Aorta (tissue), 5 donors: ENCODE measurements around the gene CDK5RAP2. TPM values are rescaled to one million over a fixed set of nuclear protein-coding genes. Genes with fewer than 3 reads are reported as not detected.

ENCODE experiments used
- ATAC-seq: fragments of 200-7000 bp; cut with Tn5 transposase; one replicate; pipeline ENCODE4 v1.9.1; 2022; ENCODE audit warnings: moderate library complexity; ENCODE audit not compliant: low FRiP score
- DNase-seq, 2 donors: peaks; one replicate each; pipeline ENCODE4 v3.0.0-alpha.2; 2020
- H3K27ac ChIP-seq, 2 donors: one replicate each; pipeline ENCODE4 v1.5.1; 2013; ENCODE audit warnings: low read length in 2 of 2, mild to moderate bottlenecking in 2 of 2, moderate library complexity in 2 of 2, control low read depth in 1 of 2, inconsistent platforms in 1 of 2, low read depth in 1 of 2
- H3K27me3 ChIP-seq, 2 donors: one replicate each; pipeline ENCODE4 v1.6.1; 2013; ENCODE audit warnings: control low read depth in 1 of 2, low read length in 1 of 2, mild to moderate bottlenecking in 1 of 2, moderate library complexity in 1 of 2; ENCODE audit not compliant: insufficient read depth in 2 of 2, control insufficient read depth in 1 of 2
- H3K36me3 ChIP-seq, 2 donors: one replicate each; pipeline ENCODE4 v1.6.1; 2013; ENCODE audit warnings: control low read depth in 1 of 2, low read length in 1 of 2, mild to moderate bottlenecking in 1 of 2; ENCODE audit not compliant: insufficient read depth in 2 of 2, control insufficient read depth in 1 of 2
- H3K4me1 ChIP-seq, 2 donors: one replicate each; pipeline ENCODE4 v1.6.1; 2013; ENCODE audit warnings: low read length in 2 of 2, control low read depth in 1 of 2, mild to moderate bottlenecking in 1 of 2, moderate library complexity in 1 of 2; ENCODE audit not compliant: insufficient read depth in 2 of 2, control insufficient read depth in 1 of 2
- H3K4me3 ChIP-seq, 2 donors: one replicate each; pipeline ENCODE4 v1.5.1; 2013; ENCODE audit warnings: low read length in 2 of 2, control low read depth in 1 of 2, mild to moderate bottlenecking in 1 of 2
- H3K9me3 ChIP-seq: one replicate; pipeline ENCODE4 v1.6.1; 2013; ENCODE audit warnings: mild to moderate bottlenecking, low read length; ENCODE audit not compliant: control insufficient read depth
- WGBS, 2 donors: extraction: QIAGEN DNeasy Blood & Tissue Kit; methylation state at CpG; one replicate each; pipeline ENCODE4 v1.1.7; 2013; 5-methylcytosine and 5-hydroxymethylcytosine counted together
- intact Hi-C, 2 donors: fragments of 100-400 bp; cut with DNase I; formaldehyde crosslinking; loops; one replicate each; pipeline versions ENCODE4 v1.14.2 to v1.15.0; 2022
- polyA plus RNA-seq, 2 donors: library from polyadenylated mRNA; stranded (reverse); fragments of 200-250 nt; gene quantifications; one replicate each; pipeline ENCODE4 v1.2.3, GENCODE V29; 2013
- total RNA-seq, 2 donors: library from RNA; stranded (reverse); fragmentation: NEBNext Ultra II Directional; extraction: Animal tissue kit (Norgen Biotek cat#: 25700); gene quantifications; one replicate each; pipeline ENCODE4 v1.2.1, GENCODE V29; 2021
- donor health status: healthy with polysubstance abuse.
- donor health status: Bipolar disorder and iron deficiency.
- donor health status: DM: no; HTN: no; CAD: no.
- donor health status: DM: no; HTN: no; CAD: no.
- donor health status: DM: yes; HTN: yes; CAD: no.

The CDK5RAP2 gene
- total and polyA plus RNA-seq, 4 donors = 37.1 to 106 (median 66.3) TPM

GRCh38 chr9:120368799-120369198, 211.2 kb downstream of the CDK5RAP2 start:
- ATAC-seq (no peak), DNase-seq (no peak)
- WGBS, 2 donors = 96 to 97% methylated on average over 1 of the region's 1 CpG
- Histone ChIP-seq H3K9me3 (no peaks in the 10 kb centered on the region), H3K27ac (no peak overlapping the region), H3K4me3 (no peak overlapping the region), H3K36me3 (no peaks in the 10 kb centered on the region), H3K27me3 (no peaks in the 10 kb centered on the region), H3K4me1 (no peaks in the 10 kb centered on the region)
- intact Hi-C loops = no loop called here

- intact Hi-C loops = no loop called here
- Histone ChIP-seq H3K36me3 (no peaks in the 10 kb centered on the region), H3K4me1 (no peaks in the 10 kb centered on the region), H3K4me3 (no peak overlapping the region), H3K9me3 (no peaks in the 10 kb centered on the region), H3K27me3 (no peaks in the 10 kb centered on the region), H3K27ac (no peak overlapping the region)
- 14 to 16% methylated on average over 4 of the region's 4 CpGs for WGBS, 2 donors
- ATAC-seq (no peak), DNase-seq (peak in 1 of 2 donors; percentile 72)
Observed at GRCh38 chr9:120366644-120367019, 213.3 kb downstream of the CDK5RAP2 start.

- Histone ChIP-seq H3K4me1 (no peaks in the 10 kb centered on the region), H3K27me3 (no peaks in the 10 kb centered on the region), H3K4me3 (no peak overlapping the region), H3K36me3 (no peaks in the 10 kb centered on the region), H3K9me3 (no peaks in the 10 kb centered on the region), H3K27ac (no peak overlapping the region)
- intact Hi-C loops = no loop called here
- ATAC-seq = no peak
- DNase-seq = no peak
- 86 to 88% methylated on average over 1 of the region's 1 CpG for WGBS, 2 donors
Observed at GRCh38 chr9:120365386-120365785, 214.6 kb downstream of the CDK5RAP2 start.

GRCh38 chr9:120363697-120364096, 216.3 kb downstream of the CDK5RAP2 start:
- ATAC-seq (no peak), DNase-seq (no peak)
- Histone ChIP-seq H3K27me3 (no peaks in the 10 kb centered on the region), H3K36me3 (no peaks in the 10 kb centered on the region), H3K9me3 (no peaks in the 10 kb centered on the region), H3K27ac (no peak overlapping the region), H3K4me1 (no peaks in the 10 kb centered on the region), H3K4me3 (no peak overlapping the region)
- 77 to 97% methylated on average over 2 of the region's 2 CpGs for WGBS, 2 donors
- intact Hi-C loops = no loop called here

- ATAC-seq (no peak), DNase-seq (no peak)
- Histone ChIP-seq H3K27ac (no peak overlapping the region), H3K9me3 (no peaks in the 10 kb centered on the region), H3K36me3 (no peaks in the 10 kb centered on the region), H3K4me1 (no peaks in the 10 kb centered on the region), H3K4me3 (no peak overlapping the region), H3K27me3 (no peaks in the 10 kb centered on the region)
- intact Hi-C loops = no loop called here
- WGBS, 2 donors = 80 to 90% methylated on average over 3 of the region's 3 CpGs
Observed at GRCh38 chr9:120362446-120362845, 217.5 kb downstream of the CDK5RAP2 start.

- H3K27ac ChIP-seq = no peak overlapping the region
- intact Hi-C loops = no loop called here
- no peaks in the 10 kb centered on the region for H3K27me3 ChIP-seq
- H3K9me3 ChIP-seq = no peaks in the 10 kb centered on the region
- H3K4me1 ChIP-seq = no peaks in the 10 kb centered on the region
- ATAC-seq = no peak
- no peak for DNase-seq
- H3K36me3 ChIP-seq = no peaks in the 10 kb centered on the region
- WGBS, 2 donors = 94 to 96% methylated on average over 4 of the region's 4 CpGs
- no peak overlapping the region for H3K4me3 ChIP-seq
Observed at GRCh38 chr9:120361551-120361950, 218.4 kb downstream of the CDK5RAP2 start.

- ATAC-seq (no peak), DNase-seq (no peak)
- Histone ChIP-seq H3K4me3 (no peak overlapping the region), H3K27ac (no peak overlapping the region), H3K4me1 (no peaks in the 10 kb centered on the region), H3K9me3 (no peaks in the 10 kb centered on the region), H3K36me3 (no peaks in the 10 kb centered on the region), H3K27me3 (no peaks in the 10 kb centered on the region)
- intact Hi-C loops = no loop called here
- WGBS, 2 donors = 95 to 96% methylated on average over 4 of the region's 4 CpGs
Observed at GRCh38 chr9:120360510-120360909, 219.5 kb downstream of the CDK5RAP2 start.

GRCh38 chr9:120360046-120360445, 219.9 kb downstream of the CDK5RAP2 start:
- Histone ChIP-seq H3K9me3 (no peaks in the 10 kb centered on the region), H3K4me3 (no peak overlapping the region), H3K27me3 (no peaks in the 10 kb centered on the region), H3K4me1 (no peaks in the 10 kb centered on the region), H3K36me3 (no peaks in the 10 kb centered on the region), H3K27ac (no peak overlapping the region)
- intact Hi-C loops = no loop called here
- DNase-seq = no peak
- 94 to 98% methylated on average over 4 of the region's 4 CpGs for WGBS, 2 donors
- no peak for ATAC-seq

- Histone ChIP-seq H3K27me3 (no peaks in the 10 kb centered on the region), H3K4me1 (no peaks in the 10 kb centered on the region), H3K36me3 (no peaks in the 10 kb centered on the region), H3K4me3 (no peak overlapping the region), H3K9me3 (no peaks in the 10 kb centered on the region), H3K27ac (no peak overlapping the region)
- WGBS, 2 donors = 98 to 100% methylated on average over 7 of the region's 7 CpGs
- intact Hi-C loops = no loop called here
- DNase-seq (no peak), ATAC-seq (no peak)
Observed at GRCh38 chr9:120358877-120359276, 221.1 kb downstream of the CDK5RAP2 start.
